K562 (cell line): ENCODE measurements around the gene SOX6. TPM values are rescaled to one million over a fixed set of nuclear protein-coding genes. Genes with fewer than 3 reads are reported as not detected.

Source experiments
- ATAC-seq: fragments of 200-7000 bp; cut with Tn5 transposase; 3 replicates; pipeline ENCODE4 v1.9.1; 2020; ENCODE audit warnings: moderate library complexity
- BruUV-seq: library from RNA; stranded (reverse); fragments of 400-500 nt; replicated peaks from 2 replicates; lab custom pipeline; 2021; lab: Mats Ljungman, UMichigan
- CTCF ChIA-PET: fragments of 300-600 bp; formaldehyde crosslinking; extraction: SDS; loops from one replicate; lab custom pipeline; 2021; ENCODE audit warnings: low intra/inter-chr PET ratio; lab: Yijun Ruan, JAX
- POLR2A ChIA-PET: fragments of 300-600, 350-650 bp; sonication (Branson Sonifier 250); formaldehyde crosslinking; extraction: SDS; loops from one replicate; lab custom pipeline; 2021; ENCODE audit warnings: antibody characterized with exemption, inconsistent platforms; lab: Yijun Ruan, JAX
- DNase-seq, 4 experiments: peaks; one replicate each; pipeline versions ENCODE4 v3.0.0 to v3.0.0-alpha.2; 2011 to 2018; ENCODE audit warnings: low spot score in 3 of 4, mixed read lengths in 3 of 4; ENCODE audit errors: extremely low read depth in 1 of 4
- FAIRE-seq: peaks from 2 replicates; lab custom pipeline; 2011; peaks lifted over from hg19 to GRCh38; lab: Jason Lieb, UNC
- H2AFZ ChIP-seq: 2 replicates; pipeline ENCODE4 v1.6.0; 2011; ENCODE audit warnings: low read depth, low read length, control low read depth, inconsistent platforms
- H3K27ac ChIP-seq: fragments of 200-600 bp; 3 replicates; pipeline ENCODE4 v1.8.0; 2011; ENCODE audit warnings: low read depth, mild to moderate bottlenecking, control low read depth, inconsistent platforms, low read length, moderate library complexity, mixed read lengths; ENCODE audit errors: extremely low read depth
- H3K27me3 ChIP-seq, 2 experiments: fragments of 300-600 bp in 1 of 2; 2 replicates in 1 of 2; 3 replicates in 1 of 2; pipeline versions ENCODE4 v1.6.0 to v1.8.0; 2011; ENCODE audit warnings: inconsistent platforms in 2 of 2, low read length in 2 of 2, mild to moderate bottlenecking in 1 of 2, mixed read lengths in 1 of 2, moderate library complexity in 1 of 2; ENCODE audit not compliant: control insufficient read depth in 2 of 2, insufficient read depth in 2 of 2
- H3K36me3 ChIP-seq: fragments of 300-600 bp; 3 replicates; pipeline ENCODE4 v1.8.0; 2011; ENCODE audit warnings: mild to moderate bottlenecking, low read length, inconsistent platforms; ENCODE audit not compliant: control insufficient read depth, insufficient read depth
- H3K4me1 ChIP-seq, 2 experiments: fragments of 200-600 bp in 1 of 2; replicated peaks in 1 of 2; 2 replicates in 1 of 2; 3 replicates in 1 of 2; pipeline versions ENCODE4 v1.5.1 to v1.8.0; 2011; ENCODE audit warnings: inconsistent platforms in 2 of 2, low read length in 2 of 2, mild to moderate bottlenecking in 1 of 2, mixed read lengths in 1 of 2, moderate library complexity in 1 of 2; ENCODE audit not compliant: control insufficient read depth in 2 of 2, insufficient read depth in 2 of 2
- H3K4me2 ChIP-seq: 2 replicates; pipeline ENCODE4 v1.6.1; 2011; ENCODE audit warnings: low read length, control low read depth, inconsistent platforms, mixed read lengths; ENCODE audit not compliant: insufficient read depth
- H3K4me3 ChIP-seq: fragments of 200-600 bp; sonication (generic), shearing (Covaris generic); 2 replicates; pipeline ENCODE4 v1.5.1; 2016; ENCODE audit warnings: control low read depth, inconsistent platforms
- H3K79me2 ChIP-seq: fragments of 200-600 bp; 3 replicates; pipeline ENCODE4 v1.8.0; 2011; ENCODE audit warnings: low read length, inconsistent platforms; ENCODE audit not compliant: control insufficient read depth, insufficient read depth
- H3K9ac ChIP-seq, 2 experiments: 2 replicates each; pipeline versions ENCODE4 v1.6.0 to v1.6.1; 2011; ENCODE audit warnings: low read depth in 2 of 2, low read length in 2 of 2, control low read depth in 1 of 2, inconsistent platforms in 1 of 2, mild to moderate bottlenecking in 1 of 2, mixed read lengths in 1 of 2; ENCODE audit not compliant: insufficient read depth in 1 of 2
- H3K9me1 ChIP-seq: one replicate; pipeline ENCODE4 v1.6.0; 2011; ENCODE audit warnings: inconsistent platforms, mild to moderate bottlenecking, low read length, moderate library complexity; ENCODE audit not compliant: control insufficient read depth, insufficient read depth
- H3K9me3 ChIP-seq: replicated peaks from 2 replicates; pipeline ENCODE4 v1.5.1; 2011; ENCODE audit warnings: low read depth, low read length, inconsistent platforms; ENCODE audit not compliant: control insufficient read depth, insufficient read depth
- H4K20me1 ChIP-seq: replicated peaks from 2 replicates; pipeline ENCODE4 v1.6.1; 2011; ENCODE audit warnings: low read length, inconsistent platforms, mixed read lengths; ENCODE audit not compliant: control insufficient read depth, insufficient read depth
- ATF7 ChIP-seq: fragments of 450-650 bp; IDR thresholded peaks from 2 replicates; pipeline ENCODE4 v1.7.1; 2014; ENCODE audit warnings: mild to moderate bottlenecking, moderate library complexity
- C11orf30 ChIP-seq: fragments of 450-650 bp; IDR thresholded peaks from 2 replicates; pipeline ENCODE4 v1.6.1; 2016; ENCODE audit warnings: low read depth, mild to moderate bottlenecking
- CBX8 ChIP-seq: fragments of 200-600 bp; sonication (generic); IDR thresholded peaks from 2 replicates; pipeline ENCODE4 v1.6.1; 2012; ENCODE audit warnings: borderline replicate concordance, mixed run types, low read depth, mild to moderate bottlenecking, moderate library complexity, mixed read lengths, low read length, control low read depth, inconsistent platforms; ENCODE audit not compliant: poor library complexity, severe bottlenecking; ENCODE audit errors: extremely low read depth
- HNRNPK ChIP-seq: fragments of 200-400 bp; formaldehyde crosslinking; IDR thresholded peaks from one replicate; pipeline ENCODE4 v1.6.1; 2018; ENCODE audit warnings: mild to moderate bottlenecking, low read depth, low read length; ENCODE audit not compliant: poor library complexity, severe bottlenecking
- IRF2 ChIP-seq: sonication (generic); formaldehyde crosslinking; IDR thresholded peaks from 2 replicates; pipeline ENCODE4 v1.8.1; 2022; ENCODE audit warnings: mild to moderate bottlenecking, missing genetic modification reagents
- MCM7 ChIP-seq, 2 experiments: fragments of 450-650 bp; IDR thresholded peaks; 2 replicates each; pipeline ENCODE4 v1.6.1; 2016 to 2018
- SMARCC2 ChIP-seq: fragments of 450-650 bp; IDR thresholded peaks from 2 replicates; pipeline ENCODE4 v1.6.1; 2017; ENCODE audit warnings: antibody characterized with exemption, moderate library complexity, mild to moderate bottlenecking, low read depth
- ZFP36 ChIP-seq: fragments of 150-350 bp; IDR thresholded peaks from 2 replicates; pipeline ENCODE4 v1.6.1; 2018; ENCODE audit warnings: low read length, low read depth; ENCODE audit not compliant: partially characterized antibody
- ZNF316 ChIP-seq: fragments of 450-650 bp; IDR thresholded peaks from 2 replicates; pipeline ENCODE4 v1.6.1; 2016
- WGBS: fragments of 100-300 bp; shearing (Covaris generic); methylation state at CpG from one replicate; pipeline ENCODE4 v1.1.6; 2016; ENCODE audit warnings: low coverage, mixed read lengths; ENCODE audit not compliant: insufficient coverage; ENCODE audit errors: missing lambda C conversion rate; 5-methylcytosine and 5-hydroxymethylcytosine counted together
- in situ Hi-C: fragments of 300-500 bp; cut with MboI; formaldehyde crosslinking; loops from 4 replicates; pipeline ENCODE4 v1.15.0; 2018; ENCODE audit warnings: inconsistent platforms, mixed read lengths
- intact Hi-C: fragments of 100-400 bp; cut with micrococcal nuclease; formaldehyde crosslinking; loops from 2 replicates; pipeline ENCODE4 v1.14.2; 2022
- polyA plus RNA-seq, 8 experiments: library from polyadenylated mRNA; depleted of rRNA in 4 of 8; stranded (reverse) in 5 of 8; unstranded in 3 of 8; fragments of >200 nt; fragmentation: Nextera tagmentation in 2 of 8; fragmentation: Illumina TruSeq in 1 of 8; extraction: Ambion mirVana in 2 of 8; extraction: Trizol in 1 of 8; gene quantifications; 2 replicates each; pipeline versions ENCODE4 v1.2.1 to v1.2.3, GENCODE V29; 2011 to 2014; ENCODE audit warnings: inconsistent platforms in 1 of 8, missing spikeins in 1 of 8
- total RNA-seq, 7 experiments: library from RNA; depleted of rRNA in 6 of 7; stranded (reverse); fragments of >200 nt in 6 of 7; fragmentation: Illumina TruSeq in 2 of 7; extraction: Trizol in 2 of 7; gene quantifications; 2 replicates each; pipeline versions ENCODE4 v1.2.1 to v1.2.3, GENCODE V29; 2011 to 2021; ENCODE audit warnings: low replicate concordance in 1 of 7
- TF ChIP-seq, protein P1 (sequence below), 3 experiments: fragments of 200-800 bp in 1 of 3; fragments of 250-450 bp in 1 of 3; fragments of 450-650 bp in 1 of 3; sonication (Bioruptor Pico) in 1 of 3; sonication (Bioruptor generic) in 1 of 3; formaldehyde crosslinking in 1 of 3; IDR thresholded peaks; 2 replicates each; pipeline versions ENCODE4 v1.6.1 to v1.8.0; 2016 to 2022; ENCODE audit warnings: mild to moderate bottlenecking in 2 of 3, missing genetic modification characterization in 2 of 3, missing compliant biosample characterization in 1 of 3, moderate library complexity in 1 of 3

The SOX6 gene
- total and polyA plus RNA-seq, 9 of the 15 experiments (the other 6 are each of a cell fraction or from before 2014, with no cell fraction given) = 0.89 to 8.7 (median 5.7) TPM

DNA sequence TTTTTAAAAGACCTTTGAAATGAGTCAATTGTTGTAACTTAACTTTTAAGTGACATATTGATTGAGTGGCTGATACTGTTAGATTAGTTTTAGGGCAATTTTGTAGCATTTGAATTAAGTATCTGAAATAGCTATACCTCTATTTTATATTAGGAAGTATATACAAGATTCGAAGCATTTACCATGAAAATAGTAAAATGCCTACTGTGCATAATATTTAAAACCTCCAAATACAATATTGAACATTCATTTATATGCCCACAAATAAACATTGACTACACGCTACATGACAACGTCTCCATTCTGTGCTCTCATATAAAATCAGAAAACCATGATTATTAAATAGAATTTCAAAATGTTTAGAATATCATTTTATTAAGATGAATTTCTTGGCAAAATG is 14.5 kb downstream of the SOX6 start:
- H3K9me3 ChIP-seq = peaks cover 5% of the 10 kb centered on the region; the same call in 1 of the 2 replicates
- in situ Hi-C loops (no loop called here), intact Hi-C loops (no loop called here)
- POLR2A ChIA-PET = no interaction called here
- peaks cover 17% of the 10 kb centered on the region; the same call in 2 of the 3 replicates for H3K36me3 ChIP-seq
- H3K27ac ChIP-seq = no peak overlapping the region
- H3K79me2 ChIP-seq = no peaks in the 10 kb centered on the region
- TF ChIP-seq ATF7 (no peak), C11orf30 (peak; percentile 55; the same call in 1 of the 2 replicates), ZNF316 (peak; percentile 76), IRF2 (CRISPR knock-in tag) (no peak)
- no peaks in the 10 kb centered on the region for H3K27me3 ChIP-seq
- ATAC-seq (no peak), DNase-seq (no peak), FAIRE-seq (no peak)
- no peaks in the 10 kb centered on the region for H4K20me1 ChIP-seq
- H2AFZ ChIP-seq = no peak overlapping the region
- no peak overlapping the region for H3K9ac ChIP-seq
- BruUV-seq = no TSS peak
- CTCF ChIA-PET = no interaction called here
- H3K4me2 ChIP-seq = no peak overlapping the region
- H3K9me1 ChIP-seq = no peaks in the 10 kb centered on the region
- 83% methylated on average over 3 of the region's 3 CpGs for WGBS
- no peak overlapping the region for H3K4me3 ChIP-seq
- peaks cover 0 to 27% of the 10 kb centered on the region in 2 experiments; a peak in 4 of 5 replicates for H3K4me1 ChIP-seq

DNA sequence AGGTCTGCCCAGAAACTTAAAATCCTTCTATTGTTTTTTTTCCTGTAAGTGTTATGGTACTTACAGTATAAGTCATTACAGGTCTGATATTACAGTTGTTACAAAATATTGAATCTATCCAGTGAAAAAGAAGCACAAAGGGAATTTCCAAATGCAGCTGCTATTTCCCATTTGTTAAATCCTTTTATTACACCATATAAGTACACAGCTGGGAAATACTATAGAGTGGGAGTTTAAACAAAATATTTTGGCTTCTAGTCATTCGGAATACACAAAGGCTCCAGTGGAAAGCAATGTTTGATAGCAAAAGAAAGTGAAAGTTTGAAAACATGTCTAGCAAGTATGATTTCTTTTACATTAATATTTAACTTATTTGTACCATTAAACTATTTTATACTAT is 18.0 kb downstream of the SOX6 start:
- ChIA-PET CTCF (interaction anchor here (0.6 kb wide), 1 partner anchor 18 kb away, joined by 6 read pairs; no protein-coding TSS in a partner anchor), POLR2A (interaction anchor here (1.0 kb wide), 1 partner anchor 11 kb away, joined by 5 read pairs; no protein-coding TSS in a partner anchor)
- Histone ChIP-seq H3K27me3 (no peaks in the 10 kb centered on the region), H3K27ac (peak overlapping the region; percentile 89), H3K4me2 (0 out of 2 replicates have a peak overlapping the region, but pooled peaks have one; percentile 3), H3K9me1 (no peaks in the 10 kb centered on the region), H3K4me1 (peaks cover 0 to 28% of the 10 kb centered on the region in 2 experiments; a peak in 4 of 5 replicates), H4K20me1 (no peaks in the 10 kb centered on the region), H3K9me3 (peaks cover 5% of the 10 kb centered on the region; the same call in 1 of the 2 replicates), H3K79me2 (no peaks in the 10 kb centered on the region), H2AFZ (peak overlapping the region; percentile 69), H3K36me3 (peaks cover 17% of the 10 kb centered on the region; the same call in 2 of the 3 replicates), H3K9ac (peak overlapping the region in 1 of 2 experiments; percentile 70; a peak in 2 of 4 replicates), H3K4me3 (no peak overlapping the region)
- BruUV-seq = no TSS peak
- ATAC-seq (peak; percentile 42), FAIRE-seq (no peak), DNase-seq (no peak)
- intact Hi-C loops (loop anchor here (2.0 to 5.0 kb wide), 2 partner anchors 42 to 269 kb away; no protein-coding TSS in a partner anchor), in situ Hi-C loops (no loop called here)
- WGBS = 36% methylated on average over 1 of the region's 1 CpG
- TF ChIP-seq HNRNPK = no peak
- no peak for TF ChIP-seq MCM7 (IDR thresholded peaks at IDR 0.05)
- TF ChIP-seq CBX8 = no peak
- TF ChIP-seq SMARCC2 = no peak
- no peak for TF ChIP-seq ZFP36
- TF ChIP-seq, protein P1, sequence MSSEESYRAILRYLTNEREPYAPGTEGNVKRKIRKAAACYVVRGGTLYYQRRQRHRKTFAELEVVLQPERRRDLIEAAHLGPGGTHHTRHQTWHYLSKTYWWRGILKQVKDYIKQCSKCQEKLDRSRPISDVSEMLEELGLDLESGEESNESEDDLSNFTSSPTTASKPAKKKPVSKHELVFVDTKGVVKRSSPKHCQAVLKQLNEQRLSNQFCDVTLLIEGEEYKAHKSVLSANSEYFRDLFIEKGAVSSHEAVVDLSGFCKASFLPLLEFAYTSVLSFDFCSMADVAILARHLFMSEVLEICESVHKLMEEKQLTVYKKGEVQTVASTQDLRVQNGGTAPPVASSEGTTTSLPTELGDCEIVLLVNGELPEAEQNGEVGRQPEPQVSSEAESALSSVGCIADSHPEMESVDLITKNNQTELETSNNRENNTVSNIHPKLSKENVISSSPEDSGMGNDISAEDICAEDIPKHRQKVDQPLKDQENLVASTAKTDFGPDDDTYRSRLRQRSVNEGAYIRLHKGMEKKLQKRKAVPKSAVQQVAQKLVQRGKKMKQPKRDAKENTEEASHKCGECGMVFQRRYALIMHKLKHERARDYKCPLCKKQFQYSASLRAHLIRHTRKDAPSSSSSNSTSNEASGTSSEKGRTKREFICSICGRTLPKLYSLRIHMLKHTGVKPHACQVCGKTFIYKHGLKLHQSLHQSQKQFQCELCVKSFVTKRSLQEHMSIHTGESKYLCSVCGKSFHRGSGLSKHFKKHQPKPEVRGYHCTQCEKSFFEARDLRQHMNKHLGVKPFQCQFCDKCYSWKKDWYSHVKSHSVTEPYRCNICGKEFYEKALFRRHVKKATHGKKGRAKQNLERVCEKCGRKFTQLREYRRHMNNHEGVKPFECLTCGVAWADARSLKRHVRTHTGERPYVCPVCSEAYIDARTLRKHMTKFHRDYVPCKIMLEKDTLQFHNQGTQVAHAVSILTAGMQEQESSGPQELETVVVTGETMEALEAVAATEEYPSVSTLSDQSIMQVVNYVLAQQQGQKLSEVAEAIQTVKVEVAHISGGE (CRISPR knock-in tag; IDR thresholded peaks at IDR 0.05) = 0 out of 6 replicates have a peak, but pooled peaks of 1 of the 3 experiments have one; percentile 24
